Activated CD8-positive, alpha-beta memory T cell treated with anti-CD3 and anti-CD28 coated beads, Interleukin-2, amount 50 U/mL, for 24 hours (primary cell): ENCODE results near the gene TCF25.
"Not testable (repeated sequence)": the region's sequence is repeated elsewhere in the genome, so short reads cannot be mapped to it uniquely, and the experiment has no call there.

Experiments
- DNase-seq: peaks from one replicate; pipeline ENCODE4 v3.0.0-alpha.2; 2020; ENCODE audit errors: extremely low read depth

Gene TCF25

GRCh38 chr16:89904606-89905510 is 31.5 kb downstream of the TCF25 start:
- DNase-seq, result no peak

- DNase-seq, result no peak
Observed at GRCh38 chr16:89905511-89906139, 32.2 kb downstream of the TCF25 start.

GRCh38 chr16:89906140-89907025 is 33.0 kb downstream of the TCF25 start:
- DNase-seq, result no peak

- DNase-seq, result no peak
Observed at GRCh38 chr16:89907055-89907814, 33.8 kb downstream of the TCF25 start.

- DNase-seq, result no peak
Observed at GRCh38 chr16:89908236-89908635, 34.8 kb downstream of the TCF25 start.

GRCh38 chr16:89909777-89910716 is 36.7 kb downstream of the TCF25 start:
- DNase-seq, result no peak

- no peak for DNase-seq
Observed at GRCh38 chr16:89910717-89911354, 37.4 kb downstream of the TCF25 start.

GRCh38 chr16:89911375-89911774 is 38.0 kb downstream of the TCF25 start:
- no peak for DNase-seq

GRCh38 chr16:89912143-89912542 is 38.8 kb downstream of the TCF25 start:
- no peak for DNase-seq

GRCh38 chr16:89912627-89913026 is 39.2 kb downstream of the TCF25 start:
- DNase-seq, result no peak

- DNase-seq, result no peak
Observed at GRCh38 chr16:89913408-89914387, 40.3 kb downstream of the TCF25 start.

GRCh38 chr16:89914642-89915285 is 41.4 kb downstream of the TCF25 start:
- DNase-seq, result not testable (repeated sequence)

GRCh38 chr16:89915303-89916232 is 42.2 kb downstream of the TCF25 start:
- no peak for DNase-seq

GRCh38 chr16:89917773-89918452 is 44.5 kb downstream of the TCF25 start:
- DNase-seq, result peak; percentile 43

GRCh38 chr16:89918453-89919347 is 45.3 kb downstream of the TCF25 start, which contains the start of gene MC1R:
Gene MC1R (plus strand): TSS chr16:89918862. CDS start chr16:89919259, 397 bp downstream.
- DNase-seq, result no peak
